ENCODE results near the gene TMEM43. TPM values are rescaled to one million over a fixed set of nuclear protein-coding genes. Genes with fewer than 3 reads are reported as not detected.

The TMEM43 gene
- total and polyA plus RNA-seq, 7 experiments from 2014 or later: 30.1 to 55.8 (median 50.3) TPM

DNA sequence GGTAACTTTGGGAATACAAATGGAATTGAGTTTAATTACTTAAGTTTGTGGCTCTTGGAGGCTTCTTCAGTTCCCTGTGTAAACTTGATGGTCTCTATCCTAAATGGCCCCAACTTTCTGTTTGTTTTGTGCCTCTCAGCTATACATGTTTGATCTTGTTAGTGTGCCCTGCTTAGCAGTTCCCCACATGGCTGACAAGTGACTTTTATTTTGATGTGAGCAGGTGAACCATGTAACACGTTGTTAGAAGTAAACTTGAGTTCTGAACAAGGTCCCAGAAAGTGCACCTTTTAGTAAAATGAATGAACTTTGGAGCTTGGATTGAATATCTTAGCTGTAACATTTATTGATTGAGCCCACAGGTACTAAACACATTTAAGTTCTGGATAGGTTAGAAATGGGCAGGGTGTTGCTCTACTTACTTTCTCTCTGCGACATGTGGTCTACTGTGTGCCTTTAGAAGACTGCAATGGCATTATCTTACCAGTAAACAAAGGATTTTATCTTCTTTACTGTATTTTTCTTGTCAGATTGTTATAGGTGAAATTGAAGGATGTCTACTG, 58.2 kb downstream of the TMEM43 start:
- H3K36me3 Mint-ChIP-seq: peaks cover 14 to 42% (median 31%) of the 10 kb centered on the region in 5 donors
- CTCF ChIA-PET: interaction anchor here (1.3 kb wide), 1 partner anchor 58 kb away, joined by 3 read pairs; the partner anchor contains the start of genes CHCHD4 and TMEM43
- peaks cover 0 to 2% (median 0%) of the 10 kb centered on the region in 5 donors for H3K27me3 Mint-ChIP-seq
- Histone ChIP-seq H3K36me3 (ENCODE audit: control insufficient read depth in 2 of 3, insufficient read depth in 3 of 3, low read length in 3 of 3) (peaks cover 4 to 56% (median 9%) of the 10 kb centered on the region in 3 experiments), H3K4me1 (ENCODE audit: control insufficient read depth in 2 of 2, insufficient read depth in 2 of 2, low read length in 2 of 2) (peaks cover 0 to 14% of the 10 kb centered on the region in 2 donors), H3K9me3 (ENCODE audit: control insufficient read depth in 2 of 3, low read length in 3 of 3) (no peaks in the 10 kb centered on the region), H3K27me3 (ENCODE audit: control insufficient read depth in 2 of 2, insufficient read depth in 2 of 2, low read length in 2 of 2) (no peaks in the 10 kb centered on the region), H3K27ac (ENCODE audit: low read depth, low read length) (no peak overlapping the region), H3K4me3 (ENCODE audit: low read length) (no peak overlapping the region)
- no peak overlapping the region for H3K4me3 Mint-ChIP-seq
- peak overlapping the region in 3 of 9 donors; percentile 4 to 43 (median 9) for H3K27ac Mint-ChIP-seq
- POLR2A ChIA-PET: interaction anchor here (1.2 kb wide), 1 partner anchor 38 kb away, joined by 3 read pairs; no protein-coding TSS in a partner anchor
- no peaks in the 10 kb centered on the region for H3K9me3 Mint-ChIP-seq
- intact Hi-C loops (cut with micrococcal nuclease): no loop called here
- H3K4me1 Mint-ChIP-seq: peaks cover 21 to 65% (median 57%) of the 10 kb centered on the region in 7 donors
- DNase-seq: no peak
- ATAC-seq: no peak

DNA sequence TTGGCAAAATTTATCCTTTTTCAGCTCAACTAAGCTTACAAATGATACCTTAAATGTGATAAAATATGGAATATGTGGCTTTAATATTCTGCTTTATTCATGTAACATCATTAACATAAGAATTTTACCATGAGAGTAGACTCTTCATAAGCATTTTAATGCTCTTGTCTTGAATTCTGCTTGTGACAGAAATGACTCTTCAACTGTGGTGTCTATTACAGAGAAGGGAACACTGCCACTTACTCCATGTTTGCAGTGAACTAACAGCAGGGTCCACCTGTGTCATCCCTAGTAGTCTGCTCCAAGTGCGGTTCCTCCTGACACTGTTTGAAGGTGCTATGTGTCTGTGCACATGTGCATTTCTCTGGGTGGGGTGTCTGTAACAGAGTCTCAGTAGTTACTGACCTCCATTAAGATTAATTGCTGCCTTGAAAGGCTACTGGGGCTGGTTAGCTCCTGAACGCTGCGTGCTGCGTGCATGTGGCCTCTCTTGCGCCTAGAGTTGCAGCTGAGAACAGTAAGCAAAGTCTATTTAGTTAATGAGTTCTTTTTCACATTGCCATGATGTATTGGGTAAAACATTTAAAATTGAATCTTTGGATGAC, 62.1 kb downstream of the TMEM43 start:
- Histone ChIP-seq H3K4me1 (ENCODE audit: control insufficient read depth in 2 of 2, insufficient read depth in 2 of 2, low read length in 2 of 2) (peaks cover 0 to 4% of the 10 kb centered on the region in 2 donors), H3K9me3 (ENCODE audit: control insufficient read depth in 2 of 3, low read length in 3 of 3) (no peaks in the 10 kb centered on the region), H3K4me3 (ENCODE audit: low read length) (no peak overlapping the region), H3K36me3 (ENCODE audit: control insufficient read depth in 2 of 3, insufficient read depth in 3 of 3, low read length in 3 of 3) (peaks cover 4 to 52% (median 5%) of the 10 kb centered on the region in 3 experiments), H3K27me3 (ENCODE audit: control insufficient read depth in 2 of 2, insufficient read depth in 2 of 2, low read length in 2 of 2) (no peaks in the 10 kb centered on the region), H3K27ac (ENCODE audit: low read depth, low read length) (no peak overlapping the region)
- Mint-ChIP-seq H3K4me3 (no peak overlapping the region), H3K27ac (no peak overlapping the region), H3K4me1 (peaks cover 36 to 77% (median 67%) of the 10 kb centered on the region in 7 donors), H3K9me3 (no peaks in the 10 kb centered on the region), H3K36me3 (peaks cover 14 to 65% (median 49%) of the 10 kb centered on the region in 5 donors), H3K27me3 (no peaks in the 10 kb centered on the region)
- DNase-seq: no peak
- ChIA-PET POLR2A (interaction anchor here (0.6 to 1.9 kb wide), 3 partner anchors 8 to 537 kb away, joined by 3 to 6 read pairs (median 4); partner anchors contain the start of genes LSM3 and XPC), CTCF (no interaction called here)
- intact Hi-C loops (cut with micrococcal nuclease): no loop called here
- ATAC-seq: no peak

DNA sequence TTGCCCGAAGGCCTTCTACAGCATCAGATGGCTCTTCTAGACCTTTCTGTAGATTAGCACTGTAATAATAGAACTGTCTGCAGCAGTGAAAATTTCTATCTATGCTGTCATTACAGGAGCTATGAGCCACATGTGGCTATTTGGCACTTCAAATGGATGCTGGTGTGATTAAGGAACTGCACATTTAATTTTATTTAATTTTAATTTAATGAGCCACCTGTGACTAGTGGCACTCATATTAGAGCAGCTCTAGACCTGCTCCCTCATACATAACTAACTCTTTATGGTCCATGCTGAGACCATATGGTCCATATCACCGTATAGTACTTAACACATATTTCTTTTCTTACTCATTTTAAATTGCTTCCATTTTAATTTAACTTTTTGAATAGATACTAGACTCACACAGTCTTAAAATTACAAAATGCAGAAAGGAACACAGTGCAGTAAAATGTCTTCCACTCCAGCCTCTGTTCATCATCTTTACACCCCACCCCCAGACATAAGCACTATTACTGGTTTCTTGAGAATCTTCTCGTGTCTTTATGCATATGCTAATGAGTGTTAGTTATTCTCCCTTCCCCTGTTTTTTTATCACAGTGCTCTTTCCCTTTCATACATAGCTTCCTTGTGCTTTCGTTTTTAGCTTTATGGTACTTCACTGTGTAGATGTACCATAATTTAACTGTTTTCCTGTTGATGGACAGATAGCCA, 63.3 kb downstream of the TMEM43 start:
- Mint-ChIP-seq H3K36me3 (peaks cover 11 to 54% (median 42%) of the 10 kb centered on the region in 5 donors), H3K27ac (no peak overlapping the region)
- CTCF ChIA-PET: interaction anchor here (1.5 kb wide), 1 partner anchor 15 kb away, joined by 5 read pairs; no protein-coding TSS in a partner anchor

More for the DNA sequence above, 63.3 kb downstream of the TMEM43 start:
- H3K4me3 ChIP-seq (ENCODE audit: low read length): no peak overlapping the region
- H3K4me1 Mint-ChIP-seq: peaks cover 38 to 77% (median 69%) of the 10 kb centered on the region in 7 donors
- DNase-seq (no peak), ATAC-seq (no peak)
- no peaks in the 10 kb centered on the region for H3K9me3 ChIP-seq (ENCODE audit: control insufficient read depth in 2 of 3, low read length in 3 of 3)
- H3K27me3 ChIP-seq (ENCODE audit: control insufficient read depth in 2 of 2, insufficient read depth in 2 of 2, low read length in 2 of 2): no peaks in the 10 kb centered on the region
- no peak overlapping the region for H3K4me3 Mint-ChIP-seq
- H3K36me3 ChIP-seq (ENCODE audit: control insufficient read depth in 2 of 3, insufficient read depth in 3 of 3, low read length in 3 of 3): peaks cover 0 to 40% (median 4%) of the 10 kb centered on the region in 3 experiments
- intact Hi-C loops (cut with micrococcal nuclease): no loop called here
- no peaks in the 10 kb centered on the region for H3K9me3 Mint-ChIP-seq
- no peaks in the 10 kb centered on the region for H3K27me3 Mint-ChIP-seq
- POLR2A ChIA-PET: interaction anchor here (1.2 to 1.9 kb wide), 2 partner anchors 9 to 38 kb away, joined by 3 to 6 read pairs; partner anchors contain the start of genes LSM3 and XPC
- H3K4me1 ChIP-seq (ENCODE audit: control insufficient read depth in 2 of 2, insufficient read depth in 2 of 2, low read length in 2 of 2): peaks cover 0 to 4% of the 10 kb centered on the region in 2 donors
- H3K27ac ChIP-seq (ENCODE audit: low read depth, low read length): no peak overlapping the region

Other genes with a start within 250 kb of the TMEM43 start
- gene WNT7A, start 245.0 kb upstream of the TMEM43 start, total RNA-seq: 10 to 100 TPM in 4 of 5 experiments, under 1 TPM in 1; 0.15 to 21.8 (median 18.8) TPM
- gene WNT7A, start 245.0 kb upstream of the TMEM43 start, polyA plus RNA-seq: 1 to 10 TPM; 5.0 to 7.7 TPM
- gene CHCHD4, start 182 bp upstream of the TMEM43 start, total RNA-seq: 10 to 100 TPM in 1 of 5 experiments, 1 to 10 TPM in 4; 3.3 to 14.1 (median 8.4) TPM
- 10 to 100 TPM in 1 of 2 donors, 1 to 10 TPM in 1; 9.8 to 12.6 TPM for gene CHCHD4, start 182 bp upstream of the TMEM43 start, polyA plus RNA-seq
- gene XPC, start 53.5 kb downstream of the TMEM43 start, total RNA-seq: 10 to 100 TPM; 56.3 to 94.8 (median 78.1) TPM
- gene XPC, start 53.5 kb downstream of the TMEM43 start, polyA plus RNA-seq: 10 to 100 TPM; 50.0 to 54.2 TPM
- 10 to 100 TPM in 1 of 5 experiments, 1 to 10 TPM in 4; 6.0 to 14.1 (median 8.0) TPM for gene LSM3, start 53.8 kb downstream of the TMEM43 start, total RNA-seq
- gene LSM3, start 53.8 kb downstream of the TMEM43 start, polyA plus RNA-seq: 10 to 100 TPM; 10.5 to 26.2 TPM